ENCODE measurements around the gene PARD6A.

The PARD6A gene

GRCh38 chr16:67653789-67654402, 6.9 kb upstream of the PARD6A start:
- DNase-seq (ENCODE audit: insufficient read length, low spot score), result no peak
- no peak for FAIRE-seq

- no peak for FAIRE-seq
- no peak for DNase-seq (ENCODE audit: insufficient read length, low spot score)
Observed at GRCh38 chr16:67654403-67654911, 6.3 kb upstream of the PARD6A start.

DNA sequence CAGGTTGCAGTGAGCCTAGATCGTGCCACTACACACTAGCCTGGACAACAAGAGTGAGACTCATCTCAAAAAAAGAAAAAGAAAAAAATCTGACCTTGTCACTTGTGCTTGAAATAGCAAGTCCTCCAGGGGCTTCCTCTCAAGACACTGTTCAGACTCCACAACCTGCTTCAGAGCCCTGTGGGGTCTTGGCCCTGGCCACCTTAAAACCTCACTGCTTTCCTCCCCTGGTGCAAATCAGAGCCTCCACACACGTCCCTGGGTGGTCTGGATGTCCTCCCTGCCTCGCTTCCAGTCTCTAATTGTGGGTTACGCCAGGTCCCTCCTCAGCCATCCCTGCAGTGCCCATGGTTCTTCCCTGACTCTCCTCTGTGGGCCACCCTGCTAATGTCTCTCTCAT, 5.4 kb upstream of the PARD6A start:
- no peak for DNase-seq (ENCODE audit: insufficient read length, low spot score)
- FAIRE-seq, result no peak

GRCh38 chr16:67656344-67657016, 4.3 kb upstream of the PARD6A start:
- no peak for FAIRE-seq
- DNase-seq (ENCODE audit: insufficient read length, low spot score), result no peak

- FAIRE-seq, result no peak
- DNase-seq (ENCODE audit: insufficient read length, low spot score), result no peak
Observed at GRCh38 chr16:67657017-67657608, 3.6 kb upstream of the PARD6A start.

DNA sequence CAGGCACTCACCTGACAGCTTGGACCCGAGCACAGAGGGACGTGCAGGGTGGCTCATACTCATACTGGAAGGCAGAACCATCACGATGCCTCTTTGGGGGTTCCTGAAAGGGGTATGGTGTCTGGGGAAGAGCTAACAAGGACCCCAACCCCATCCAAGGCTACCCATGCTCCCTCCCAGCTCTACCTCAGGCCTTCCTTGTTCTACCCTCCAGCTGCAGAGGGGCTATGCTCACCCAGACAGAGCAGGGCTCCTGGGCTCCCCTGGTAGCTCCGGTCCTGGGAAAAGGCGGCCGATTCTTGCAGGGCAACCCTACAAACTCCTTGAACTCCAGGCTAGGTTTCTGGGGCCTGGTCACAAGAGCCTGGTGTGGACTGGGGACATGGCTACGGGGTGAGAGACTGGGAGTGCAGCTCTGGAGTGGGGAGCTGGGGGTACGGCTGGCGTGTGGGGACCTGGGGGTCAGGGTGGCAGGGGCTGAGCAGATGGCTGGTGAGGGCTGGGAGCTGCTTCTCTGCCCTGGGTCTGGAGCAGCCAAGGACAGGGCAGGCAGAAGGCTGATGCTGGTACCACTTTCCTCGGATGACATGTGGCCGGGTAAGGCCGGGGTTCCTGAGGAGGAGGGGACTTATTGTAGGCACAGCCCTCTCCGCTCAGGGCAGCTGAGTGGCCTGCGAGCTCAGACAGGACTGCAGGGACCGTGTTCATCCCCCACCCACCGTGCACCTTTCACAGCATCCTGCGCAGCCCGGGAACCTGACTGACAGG, 2.8 kb upstream of the PARD6A start:
- FAIRE-seq, result no peak
- DNase-seq (ENCODE audit: insufficient read length, low spot score), result no peak

DNA sequence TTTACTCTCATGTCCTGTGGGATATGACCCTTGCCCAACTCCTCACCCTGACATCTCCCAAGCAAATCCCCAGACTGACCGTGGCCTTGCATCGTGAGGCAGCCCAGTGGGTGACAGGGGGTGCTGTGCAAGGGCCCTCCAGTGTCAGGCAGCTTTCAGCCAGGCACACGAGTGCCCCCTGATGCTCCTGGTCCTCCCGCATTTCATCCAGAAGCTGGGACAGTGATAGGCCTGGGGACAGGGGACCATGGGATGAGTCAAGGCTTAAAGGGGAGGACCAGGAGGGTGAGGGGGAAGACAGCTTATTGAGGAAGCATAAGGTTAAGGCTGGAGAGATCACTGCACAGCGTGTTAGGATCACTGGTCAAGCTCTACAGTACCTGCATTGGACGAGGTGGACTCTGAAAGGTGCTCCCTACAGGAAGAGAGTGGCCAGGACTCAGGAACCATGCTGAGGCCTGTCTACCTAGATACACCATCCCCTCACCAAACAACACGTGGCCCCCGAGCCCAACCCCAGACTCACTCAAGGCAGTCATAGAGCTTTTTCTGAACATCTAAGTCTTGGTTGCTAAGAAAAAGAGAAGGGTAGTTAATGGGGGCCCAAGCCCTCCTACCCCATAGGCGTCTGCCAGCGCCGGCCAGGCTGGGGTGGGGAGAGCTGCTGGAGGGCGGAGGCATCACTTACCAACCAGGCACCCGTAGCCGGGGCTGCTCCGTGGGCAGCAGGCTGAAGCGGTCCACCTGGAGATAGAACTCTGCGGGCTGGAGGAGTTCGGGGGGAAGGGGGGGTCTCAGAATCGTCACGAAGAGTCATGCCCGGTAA, 1.7 kb upstream of the PARD6A start:
- DNase-seq (ENCODE audit: insufficient read length, low spot score) (no peak), FAIRE-seq (no peak)

DNA sequence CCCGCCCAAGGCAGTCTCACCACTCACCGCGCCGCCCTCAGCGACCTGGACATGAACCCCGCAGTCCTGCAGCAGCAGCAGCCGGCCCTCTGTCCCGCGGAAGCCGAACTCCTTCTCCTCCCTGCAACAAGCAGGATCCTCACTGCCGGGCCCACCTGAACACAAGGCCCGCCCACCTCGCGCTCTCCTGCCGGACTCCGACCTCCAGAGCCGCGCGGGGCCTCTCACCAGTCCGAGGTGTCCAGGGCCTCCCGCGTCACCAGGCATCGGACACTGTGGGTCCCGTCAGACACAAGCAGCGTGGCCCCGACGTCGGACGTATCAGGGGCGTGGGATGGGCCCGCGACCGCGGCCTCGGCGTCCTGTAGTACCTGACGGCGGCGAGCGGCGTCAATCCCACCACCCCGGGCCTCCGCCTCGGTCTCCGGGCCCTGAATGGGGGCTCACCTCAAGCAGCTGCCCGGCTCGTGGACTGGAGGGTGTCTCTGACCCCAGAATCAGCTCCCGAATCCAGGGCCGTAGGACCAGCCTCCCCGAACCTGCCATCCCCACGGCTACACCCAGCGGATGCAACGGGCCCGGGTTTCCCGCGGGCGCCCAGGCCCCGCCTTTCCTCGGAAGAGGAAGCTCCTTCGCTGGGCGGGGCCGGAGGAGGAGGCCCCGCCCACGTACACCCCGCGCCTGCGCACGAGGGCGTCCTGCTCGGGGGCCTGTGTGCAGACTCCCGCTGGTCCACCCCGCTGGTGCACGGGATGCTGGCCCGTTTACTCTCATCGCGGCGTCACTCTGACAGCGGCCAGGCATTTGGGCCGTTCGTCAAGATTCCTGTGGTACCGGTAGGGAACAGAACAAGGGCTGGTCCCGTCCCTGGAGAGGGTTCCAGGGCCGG, 841 bp upstream of the PARD6A start, which contains the start of gene ACD:
Gene ACD (minus strand): TSS at position 586 of the 889 bp plus-strand sequence. CDS start 40 bp downstream, at position 546.
- FAIRE-seq, result no peak
- peak; percentile 98 for DNase-seq (ENCODE audit: insufficient read length, low spot score)

DNA sequence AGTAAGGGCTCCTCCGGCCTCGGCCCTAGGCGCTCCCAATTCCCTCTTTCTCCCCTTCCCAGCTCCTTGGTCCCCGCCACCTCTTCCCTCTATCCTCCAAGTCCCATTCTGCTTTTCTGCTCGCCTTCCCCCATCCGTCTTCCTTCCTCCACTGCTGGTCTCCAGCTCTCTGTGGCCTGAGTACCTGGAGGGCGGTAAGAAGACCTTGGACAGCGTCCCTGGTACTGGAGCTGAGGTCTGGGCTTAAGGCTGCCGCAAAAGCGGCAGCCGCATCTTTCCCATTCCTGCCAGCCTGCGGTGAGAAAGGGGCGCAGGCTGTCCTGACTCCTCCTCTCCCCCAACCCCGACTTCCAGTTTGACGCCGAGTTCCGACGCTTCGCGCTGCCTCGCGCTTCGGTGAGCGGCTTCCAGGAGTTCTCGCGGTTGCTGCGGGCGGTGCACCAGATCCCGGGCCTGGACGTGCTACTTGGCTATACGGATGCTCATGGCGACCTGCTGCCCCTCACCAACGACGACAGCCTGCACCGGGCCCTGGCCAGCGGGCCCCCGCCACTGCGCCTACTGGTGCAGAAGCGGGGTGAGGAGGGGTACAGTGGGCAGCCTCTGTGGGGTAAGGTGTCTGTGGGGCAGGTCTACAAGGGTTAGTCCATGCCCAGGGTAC, 471 bp downstream of the PARD6A start:
- DNase-seq (ENCODE audit: insufficient read length, low spot score), result no peak

DNA sequence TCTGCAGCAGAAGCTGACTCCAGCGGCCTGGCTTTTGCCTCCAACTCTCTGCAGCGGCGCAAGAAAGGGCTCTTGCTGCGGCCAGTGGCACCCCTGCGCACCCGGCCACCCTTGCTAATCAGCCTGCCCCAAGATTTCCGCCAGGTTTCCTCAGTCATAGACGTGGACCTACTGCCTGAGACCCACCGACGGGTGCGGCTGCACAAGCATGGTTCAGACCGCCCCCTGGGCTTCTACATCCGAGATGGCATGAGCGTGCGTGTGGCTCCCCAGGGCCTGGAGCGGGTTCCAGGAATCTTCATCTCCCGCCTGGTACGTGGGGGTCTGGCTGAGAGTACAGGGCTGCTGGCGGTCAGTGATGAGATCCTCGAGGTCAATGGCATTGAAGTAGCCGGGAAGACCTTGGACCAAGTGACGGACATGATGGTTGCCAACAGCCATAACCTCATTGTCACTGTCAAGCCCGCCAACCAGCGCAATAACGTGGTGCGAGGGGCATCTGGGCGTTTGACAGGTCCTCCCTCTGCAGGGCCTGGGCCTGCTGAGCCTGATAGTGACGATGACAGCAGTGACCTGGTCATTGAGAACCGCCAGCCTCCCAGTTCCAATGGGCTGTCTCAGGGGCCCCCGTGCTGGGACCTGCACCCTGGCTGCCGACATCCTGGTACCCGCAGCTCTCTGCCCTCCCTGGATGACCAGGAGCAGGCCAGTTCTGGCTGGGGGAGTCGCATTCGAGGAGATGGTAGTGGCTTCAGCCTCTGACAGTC, 1.3 kb downstream of the PARD6A start:
- no peak for FAIRE-seq

More for the DNA sequence above, 471 bp downstream of the PARD6A start:
- no peak for FAIRE-seq

DNA sequence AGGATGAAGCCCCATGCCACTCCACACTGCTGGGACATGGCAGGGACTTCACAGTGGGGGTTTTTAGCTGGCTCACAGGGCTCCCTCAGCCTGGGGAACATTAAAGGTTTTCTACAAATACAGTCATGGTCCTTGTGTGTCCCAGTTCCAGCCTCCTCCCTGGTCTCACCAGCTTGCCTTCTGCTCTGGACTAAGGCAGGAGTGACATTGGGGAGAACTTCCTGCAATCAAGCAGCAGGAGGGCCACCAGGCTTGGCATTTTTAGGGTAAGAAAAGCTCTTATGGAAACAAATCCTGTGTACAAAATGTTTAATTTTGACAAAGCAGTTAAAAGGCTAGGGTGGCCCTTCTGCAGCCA, 1.9 kb downstream of the PARD6A start:
- FAIRE-seq, result no peak
- DNase-seq (ENCODE audit: insufficient read length, low spot score), result no peak

More for the DNA sequence above, 1.3 kb downstream of the PARD6A start:
- DNase-seq (ENCODE audit: insufficient read length, low spot score), result no peak

GRCh38 chr16:67663151-67663876, 2.6 kb downstream of the PARD6A start:
- FAIRE-seq, result no peak

DNA sequence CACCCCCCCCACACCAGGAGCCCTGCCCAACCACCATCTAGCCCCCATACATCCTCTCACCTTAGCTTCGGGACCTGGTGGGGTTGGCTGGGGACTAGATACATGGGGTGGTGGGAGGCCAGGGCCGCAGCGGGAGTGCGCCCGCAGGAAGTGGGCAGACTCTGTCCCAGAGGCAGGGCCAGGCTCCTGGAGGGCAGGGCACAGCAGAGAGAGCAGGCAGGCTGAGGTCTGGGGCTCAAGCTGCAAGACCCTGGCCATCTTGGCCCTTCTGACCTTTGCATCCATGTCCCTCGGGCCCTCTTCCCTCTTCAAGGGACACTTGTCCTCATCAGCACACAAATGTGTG, 3.1 kb downstream of the PARD6A start:
- no peak for DNase-seq (ENCODE audit: insufficient read length, low spot score)
- no peak for FAIRE-seq

More at GRCh38 chr16:67663151-67663876, 2.6 kb downstream of the PARD6A start:
- no peak for DNase-seq (ENCODE audit: insufficient read length, low spot score)

DNA sequence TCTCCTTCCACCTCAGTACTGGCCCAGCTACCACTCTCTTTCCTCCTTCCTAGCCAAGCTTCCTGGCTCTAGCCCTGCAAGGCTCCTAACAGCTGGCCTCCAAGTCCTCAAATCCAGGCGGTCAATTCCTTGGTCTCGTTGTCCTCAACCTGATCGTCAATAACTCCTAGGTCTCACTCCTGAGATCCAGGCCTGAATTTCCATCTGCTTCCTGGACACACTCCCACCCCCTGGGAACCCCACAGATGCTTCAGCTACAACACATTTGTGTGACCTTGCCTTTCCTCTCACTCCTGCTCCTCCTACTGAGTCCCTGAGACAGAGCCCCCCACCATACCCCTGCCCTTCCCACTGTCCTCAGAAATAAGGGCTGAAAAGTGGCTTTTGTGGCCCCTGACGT, 3.5 kb downstream of the PARD6A start:
- no peak for FAIRE-seq

GRCh38 chr16:67664871-67665270, 4.1 kb downstream of the PARD6A start:
- FAIRE-seq (no peak), DNase-seq (ENCODE audit: insufficient read length, low spot score) (no peak)

More for the DNA sequence above, 3.5 kb downstream of the PARD6A start:
- DNase-seq (ENCODE audit: insufficient read length, low spot score), result no peak

GRCh38 chr16:67665598-67665997, 4.8 kb downstream of the PARD6A start:
- peak; percentile 67 for FAIRE-seq
- DNase-seq (ENCODE audit: insufficient read length, low spot score), result no peak

- DNase-seq (ENCODE audit: insufficient read length, low spot score), result peak; percentile 41
- FAIRE-seq, result no peak
Observed at GRCh38 chr16:67666032-67666551, 5.3 kb downstream of the PARD6A start.
